Measurements from ENCODE around the gene MCCC2. TPM values are rescaled to one million over a fixed set of nuclear protein-coding genes. Genes with fewer than 3 reads are reported as not detected.

The MCCC2 gene
- polyA plus RNA-seq, 1 donor (not counting 4 experiments of a cell fraction or from before 2014, with no cell fraction given), result 52.5 TPM

DNA sequence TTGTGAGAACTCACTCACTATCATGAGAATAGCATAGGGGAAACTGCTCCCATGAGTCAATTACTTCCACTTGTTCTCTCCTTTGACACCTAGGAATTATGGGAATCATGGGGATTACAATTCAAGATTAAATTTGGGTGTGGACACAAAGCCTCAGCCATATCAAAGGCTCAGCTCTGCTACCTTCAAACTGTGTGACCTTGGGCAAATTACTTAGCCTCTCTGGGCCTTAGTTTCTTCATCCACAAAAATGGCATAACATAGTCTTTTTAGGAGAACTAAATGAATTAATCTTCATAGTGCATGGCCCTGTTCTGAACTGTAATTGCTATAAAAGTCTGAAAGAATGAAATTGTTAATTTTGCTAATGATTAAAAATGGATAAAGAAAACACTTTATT lies 113.7 kb downstream of the MCCC2 start:
- no peak overlapping the region for H2AFZ ChIP-seq (ENCODE audit: control insufficient read depth, low read length)
- dilution Hi-C loops (cut with MboI; ENCODE audit: extremely low pct_ligation_motif_present, low sequenced_read_pairs), result no loop called here
- no peaks in the 10 kb centered on the region for H3K79me2 ChIP-seq (ENCODE audit: control insufficient read depth, insufficient read depth, low read length)
- no peak overlapping the region for H3K27ac ChIP-seq (ENCODE audit: control insufficient read depth, insufficient read depth, low read length)
- no peak for TF ChIP-seq EZH2 (IDR thresholded peaks at IDR 0.05; ENCODE audit: low read length)
- TF ChIP-seq, protein P1, sequence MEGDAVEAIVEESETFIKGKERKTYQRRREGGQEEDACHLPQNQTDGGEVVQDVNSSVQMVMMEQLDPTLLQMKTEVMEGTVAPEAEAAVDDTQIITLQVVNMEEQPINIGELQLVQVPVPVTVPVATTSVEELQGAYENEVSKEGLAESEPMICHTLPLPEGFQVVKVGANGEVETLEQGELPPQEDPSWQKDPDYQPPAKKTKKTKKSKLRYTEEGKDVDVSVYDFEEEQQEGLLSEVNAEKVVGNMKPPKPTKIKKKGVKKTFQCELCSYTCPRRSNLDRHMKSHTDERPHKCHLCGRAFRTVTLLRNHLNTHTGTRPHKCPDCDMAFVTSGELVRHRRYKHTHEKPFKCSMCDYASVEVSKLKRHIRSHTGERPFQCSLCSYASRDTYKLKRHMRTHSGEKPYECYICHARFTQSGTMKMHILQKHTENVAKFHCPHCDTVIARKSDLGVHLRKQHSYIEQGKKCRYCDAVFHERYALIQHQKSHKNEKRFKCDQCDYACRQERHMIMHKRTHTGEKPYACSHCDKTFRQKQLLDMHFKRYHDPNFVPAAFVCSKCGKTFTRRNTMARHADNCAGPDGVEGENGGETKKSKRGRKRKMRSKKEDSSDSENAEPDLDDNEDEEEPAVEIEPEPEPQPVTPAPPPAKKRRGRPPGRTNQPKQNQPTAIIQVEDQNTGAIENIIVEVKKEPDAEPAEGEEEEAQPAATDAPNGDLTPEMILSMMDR (optimal IDR thresholded peaks at IDR 0.05 in 1 of 3, IDR thresholded peaks at IDR 0.05 in 1 of 3, conservative IDR thresholded peaks at IDR 0.05 in 1 of 3; ENCODE audit: extremely low read depth in 1 of 3, insufficient read depth in 2 of 3, low read length in 3 of 3), result no peak
- FAIRE-seq, result no peak
- no peak overlapping the region for H3K4me3 ChIP-seq (ENCODE audit: control insufficient read depth in 2 of 3, extremely low read depth in 1 of 3, insufficient read depth in 2 of 3, low read depth in 1 of 3, low read length in 3 of 3)
- no peaks in the 10 kb centered on the region for H3K4me1 ChIP-seq (ENCODE audit: control insufficient read depth, extremely low read depth, insufficient read depth, low read length)
- DNase-seq (ENCODE audit: low read depth, low spot score), result no peak
- no peaks in the 10 kb centered on the region for H3K9me3 ChIP-seq (ENCODE audit: control insufficient read depth, low read depth, low read length)
- H3K36me3 ChIP-seq (ENCODE audit: control insufficient read depth in 2 of 2, extremely low read depth in 1 of 2, insufficient read depth in 2 of 2, low read length in 2 of 2), result no peaks in the 10 kb centered on the region
- no peaks in the 10 kb centered on the region for H4K20me1 ChIP-seq (ENCODE audit: control insufficient read depth, extremely low read depth, insufficient read depth, low read length)
- H3K9me1 ChIP-seq (ENCODE audit: control insufficient read depth, extremely low read depth, insufficient read depth, low read length), result no peaks in the 10 kb centered on the region
- H3K27me3 ChIP-seq (ENCODE audit: control insufficient read depth, extremely low read depth, insufficient read depth, low read length), result peaks cover 5% of the 10 kb centered on the region
- H3K4me2 ChIP-seq (ENCODE audit: control insufficient read depth, extremely low read depth, insufficient read depth, low read depth, low read length), result no peak overlapping the region
- H3K9ac ChIP-seq (ENCODE audit: control insufficient read depth, extremely low read depth, insufficient read depth, low read length), result no peak overlapping the region

DNA sequence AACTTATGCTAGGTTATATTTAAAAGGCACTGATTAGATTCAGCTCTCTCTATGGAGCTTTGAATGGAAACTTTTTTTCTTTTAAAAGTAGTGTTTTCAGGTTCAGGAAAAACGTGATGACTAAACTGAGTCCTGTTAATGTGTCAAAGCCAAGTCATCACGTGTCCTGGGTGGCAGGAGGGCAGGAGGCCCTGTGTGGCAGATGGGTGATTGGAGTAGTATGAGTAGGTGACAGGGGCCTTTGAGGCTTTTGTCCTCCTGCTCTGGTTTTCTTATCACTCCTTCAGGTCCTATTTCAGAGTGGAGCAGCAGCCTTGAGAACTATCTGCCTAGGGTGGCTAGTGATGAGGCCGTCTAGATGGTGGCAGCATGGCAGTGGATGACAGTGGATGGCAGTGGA lies 114.3 kb downstream of the MCCC2 start:
- TF ChIP-seq, protein P1 (optimal IDR thresholded peaks at IDR 0.05 in 1 of 3, IDR thresholded peaks at IDR 0.05 in 1 of 3, conservative IDR thresholded peaks at IDR 0.05 in 1 of 3; ENCODE audit: extremely low read depth in 1 of 3, insufficient read depth in 2 of 3, low read length in 3 of 3), result no peak
- TF ChIP-seq EZH2 (IDR thresholded peaks at IDR 0.05; ENCODE audit: low read length), result no peak
- Histone ChIP-seq H3K4me2 (ENCODE audit: control insufficient read depth, extremely low read depth, insufficient read depth, low read depth, low read length) (no peak overlapping the region), H3K4me1 (ENCODE audit: control insufficient read depth, extremely low read depth, insufficient read depth, low read length) (no peaks in the 10 kb centered on the region), H3K4me3 (ENCODE audit: control insufficient read depth in 2 of 3, extremely low read depth in 1 of 3, insufficient read depth in 2 of 3, low read depth in 1 of 3, low read length in 3 of 3) (no peak overlapping the region), H3K9me3 (ENCODE audit: control insufficient read depth, low read depth, low read length) (no peaks in the 10 kb centered on the region), H3K9me1 (ENCODE audit: control insufficient read depth, extremely low read depth, insufficient read depth, low read length) (no peaks in the 10 kb centered on the region), H3K27ac (ENCODE audit: control insufficient read depth, insufficient read depth, low read length) (no peak overlapping the region), H2AFZ (ENCODE audit: control insufficient read depth, low read length) (no peak overlapping the region), H3K27me3 (ENCODE audit: control insufficient read depth, extremely low read depth, insufficient read depth, low read length) (peaks cover 9% of the 10 kb centered on the region), H3K36me3 (ENCODE audit: control insufficient read depth in 2 of 2, extremely low read depth in 1 of 2, insufficient read depth in 2 of 2, low read length in 2 of 2) (no peaks in the 10 kb centered on the region), H3K79me2 (ENCODE audit: control insufficient read depth, insufficient read depth, low read length) (no peaks in the 10 kb centered on the region), H4K20me1 (ENCODE audit: control insufficient read depth, extremely low read depth, insufficient read depth, low read length) (no peaks in the 10 kb centered on the region), H3K9ac (ENCODE audit: control insufficient read depth, extremely low read depth, insufficient read depth, low read length) (no peak overlapping the region)
- dilution Hi-C loops (cut with MboI; ENCODE audit: extremely low pct_ligation_motif_present, low sequenced_read_pairs), result no loop called here
- DNase-seq (ENCODE audit: low read depth, low spot score) (no peak), FAIRE-seq (no peak)
